NOMO-1 (cell line): ENCODE results near the gene RIPOR3.
"Not testable (repeated sequence)": the region's sequence is repeated elsewhere in the genome, so short reads cannot be mapped to it uniquely, and the experiment has no call there.

Experiments
- DNase-seq, 2 experiments: peaks; one replicate each; lab custom pipeline; 2025; ENCODE audit not compliant: unreplicated experiment in 2 of 2; lab: John Stamatoyannopoulos, UW

The RIPOR3 gene

DNA sequence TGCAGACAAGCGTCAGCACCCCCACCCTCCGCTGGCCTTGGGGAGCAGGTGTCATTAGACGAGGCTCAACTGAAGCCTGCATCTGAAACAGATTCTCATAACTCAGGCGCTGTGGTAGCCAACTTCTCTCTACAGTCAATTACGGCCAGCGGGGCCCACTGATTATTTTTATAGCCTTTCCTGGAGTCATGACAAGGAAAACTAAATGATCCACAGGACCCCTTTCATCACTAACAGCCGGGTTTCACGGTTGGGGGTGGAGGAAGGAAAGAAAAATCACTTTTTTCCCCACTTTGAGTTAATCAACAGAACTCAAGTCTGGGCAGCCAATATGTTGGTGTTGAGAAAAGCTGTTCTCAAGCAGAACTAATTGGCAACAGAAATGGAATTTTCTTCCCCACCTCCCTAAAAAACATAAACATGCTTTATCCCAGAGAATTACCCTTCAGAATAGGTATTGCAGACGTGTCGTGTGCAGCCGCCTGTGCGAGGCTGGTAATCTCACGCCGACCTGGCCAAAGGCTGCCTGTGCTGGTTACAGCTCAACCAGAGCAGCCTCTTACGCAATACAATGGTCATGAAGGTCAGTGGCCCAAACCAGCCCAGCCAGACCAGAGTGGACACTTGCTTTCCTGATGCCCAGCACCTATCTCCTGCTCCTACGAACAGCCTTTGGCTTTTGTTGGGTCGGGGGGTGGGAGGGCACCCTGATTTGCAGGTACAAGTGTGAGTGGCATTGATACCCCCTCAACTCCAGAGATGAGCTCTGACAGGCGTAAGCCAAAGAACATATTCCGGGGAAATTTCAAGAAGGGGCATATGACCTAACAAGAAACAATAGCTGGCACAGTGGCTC is 11.0 kb downstream of the RIPOR3 start:
- no peak for DNase-seq

DNA sequence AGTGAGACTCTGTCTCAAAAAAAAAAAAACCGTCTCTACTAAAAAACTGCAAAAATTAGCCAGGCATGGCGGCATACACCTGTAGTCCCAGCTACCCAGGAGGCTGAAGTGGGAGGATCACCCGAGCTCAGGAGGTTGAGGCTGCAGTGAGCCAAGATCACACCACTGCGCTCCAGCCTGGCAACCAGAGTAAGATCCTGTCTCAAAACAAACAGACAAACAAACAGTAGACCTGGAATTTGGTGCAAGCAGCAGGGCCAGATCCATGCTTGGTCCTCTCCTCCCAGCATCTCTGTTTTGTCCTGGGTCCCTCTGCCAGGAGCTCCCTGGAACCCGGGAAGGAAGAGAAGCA is 11.6 kb downstream of the RIPOR3 start:
- DNase-seq: no peak

DNA sequence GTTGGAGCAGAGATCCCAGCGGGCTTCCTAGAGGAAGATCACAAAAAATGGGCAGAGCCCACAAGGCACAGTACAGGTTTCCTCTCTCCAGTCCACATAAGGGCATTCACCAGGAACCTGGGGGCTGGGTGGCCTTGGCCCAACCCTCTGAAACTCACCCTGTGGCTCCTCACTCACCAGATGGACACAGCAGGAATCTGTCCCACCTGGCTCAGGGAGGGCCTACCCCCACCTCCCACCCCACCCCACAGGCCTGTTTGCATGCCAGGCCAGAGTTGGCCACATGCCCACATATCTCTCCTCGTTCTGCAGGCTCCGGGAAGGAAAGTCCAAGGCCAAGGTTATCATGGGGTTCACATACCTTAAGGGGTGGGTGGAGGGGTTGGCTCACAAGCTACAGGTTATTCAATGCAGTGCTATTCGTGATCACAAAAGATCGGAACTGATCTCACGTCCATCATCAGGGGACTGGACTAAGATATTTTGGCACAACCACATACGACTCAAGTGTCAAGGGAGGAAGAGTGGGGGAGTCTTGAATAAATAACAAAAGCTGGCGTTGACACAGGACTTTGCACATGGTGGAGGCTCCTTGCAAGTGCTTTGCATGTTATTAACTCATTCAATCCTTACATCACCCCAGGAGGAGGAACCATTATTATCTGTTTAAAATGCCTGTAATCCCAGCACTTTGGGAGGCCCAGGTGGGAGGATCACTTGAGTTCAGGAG is 13.0 kb downstream of the RIPOR3 start:
- no peak for DNase-seq

DNA sequence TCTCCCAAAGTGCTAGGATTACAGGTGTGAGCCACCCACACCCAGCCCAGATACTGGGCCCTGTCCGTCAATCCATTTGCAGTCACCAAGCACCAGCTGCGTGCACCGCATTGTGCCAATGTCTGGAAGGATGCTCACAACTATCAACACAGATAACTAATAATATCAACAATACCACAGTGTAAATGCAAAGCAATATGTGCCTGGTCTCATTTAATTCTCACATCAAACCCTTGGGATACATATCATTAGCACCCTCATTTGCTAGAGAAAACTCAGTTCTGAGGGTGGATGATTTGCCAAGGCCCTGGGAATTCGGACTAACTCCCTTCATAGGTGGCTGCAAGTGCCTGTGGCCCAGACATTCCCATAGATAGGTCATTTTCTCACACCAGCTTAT is 14.5 kb downstream of the RIPOR3 start:
- no peak for DNase-seq

DNA sequence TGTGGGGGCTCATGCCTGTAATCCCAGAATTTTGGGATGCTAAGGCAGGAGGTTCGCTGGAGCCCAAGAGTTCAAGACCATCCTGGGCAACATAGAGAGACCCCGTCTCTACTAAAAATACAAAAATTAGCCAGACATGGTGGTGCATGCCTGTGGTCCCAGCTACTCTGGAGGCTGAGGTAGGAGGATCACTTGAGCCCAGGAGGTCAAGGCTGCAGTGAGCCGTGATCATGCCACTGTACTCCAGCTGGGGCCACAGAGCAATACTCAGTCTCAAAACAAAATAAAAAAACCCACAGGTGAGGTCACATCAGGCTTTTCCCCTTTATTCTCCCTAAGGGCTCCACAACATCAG is 15.0 kb downstream of the RIPOR3 start:
- DNase-seq: not testable (repeated sequence)

DNA sequence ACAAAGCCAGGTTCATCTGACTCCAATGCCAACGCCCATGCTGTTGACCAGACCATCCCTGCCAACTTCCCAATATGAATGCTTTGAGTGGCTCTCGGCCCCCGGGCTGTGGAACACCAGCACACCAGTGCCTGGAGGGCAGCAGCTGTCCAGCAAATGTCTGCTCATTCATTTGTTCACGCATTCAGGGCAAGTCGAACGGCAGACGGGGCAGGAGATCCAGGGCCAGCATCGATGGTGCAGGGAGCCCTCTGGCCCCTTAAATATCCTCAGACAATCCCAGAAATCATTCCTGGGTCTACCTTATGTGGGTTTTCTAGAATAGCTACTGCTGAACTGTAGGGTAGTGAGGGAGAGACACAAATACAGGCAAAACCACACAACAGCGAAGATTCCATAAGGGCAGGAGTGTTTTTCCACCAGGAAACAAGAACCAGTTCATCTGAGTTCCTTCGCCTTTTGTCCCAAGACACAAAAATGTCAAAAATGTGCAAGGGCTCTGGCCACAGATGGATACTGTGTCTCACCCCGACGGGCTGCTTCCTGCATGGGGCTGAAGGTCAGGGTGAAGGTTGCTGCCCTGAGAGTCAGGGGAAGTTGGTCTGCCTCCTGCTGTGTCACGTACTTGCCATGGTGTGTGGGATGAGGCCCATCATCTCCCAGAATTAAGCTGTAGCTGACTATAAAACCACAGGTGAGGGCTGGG is 15.5 kb downstream of the RIPOR3 start:
- DNase-seq: no peak

DNA sequence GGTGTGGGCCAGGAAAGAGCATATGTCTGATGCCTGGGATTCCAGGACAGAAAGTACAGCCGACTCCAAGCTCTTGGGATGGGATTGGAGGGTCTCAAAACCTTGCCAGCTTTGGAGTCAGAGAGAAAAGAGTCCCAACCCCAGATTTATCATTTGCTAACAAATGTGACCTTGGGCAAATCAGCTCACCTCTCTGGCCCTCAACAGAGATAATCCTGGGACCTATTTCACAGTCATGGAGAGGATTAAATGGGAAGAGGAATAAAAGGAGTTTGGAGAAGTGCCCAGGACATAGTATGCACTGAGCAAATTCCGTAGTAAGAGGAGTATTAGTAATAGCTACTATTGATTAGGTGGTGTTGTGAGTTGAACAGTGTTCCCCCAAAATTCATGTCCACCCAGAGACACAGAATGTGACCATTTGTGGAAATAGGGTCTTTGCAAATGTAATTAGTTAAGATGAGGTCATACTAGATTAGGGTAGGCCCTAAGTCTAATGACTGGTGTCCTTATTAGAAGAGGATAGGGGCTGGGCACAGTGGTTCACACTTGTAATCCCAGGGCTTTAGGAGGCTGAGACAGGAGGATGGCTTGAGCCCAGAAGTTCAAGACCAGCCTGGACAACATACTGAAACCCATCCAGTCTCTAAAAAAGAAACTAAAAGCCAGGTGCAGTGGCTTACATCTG is 17.1 kb downstream of the RIPOR3 start:
- no peak for DNase-seq

DNA sequence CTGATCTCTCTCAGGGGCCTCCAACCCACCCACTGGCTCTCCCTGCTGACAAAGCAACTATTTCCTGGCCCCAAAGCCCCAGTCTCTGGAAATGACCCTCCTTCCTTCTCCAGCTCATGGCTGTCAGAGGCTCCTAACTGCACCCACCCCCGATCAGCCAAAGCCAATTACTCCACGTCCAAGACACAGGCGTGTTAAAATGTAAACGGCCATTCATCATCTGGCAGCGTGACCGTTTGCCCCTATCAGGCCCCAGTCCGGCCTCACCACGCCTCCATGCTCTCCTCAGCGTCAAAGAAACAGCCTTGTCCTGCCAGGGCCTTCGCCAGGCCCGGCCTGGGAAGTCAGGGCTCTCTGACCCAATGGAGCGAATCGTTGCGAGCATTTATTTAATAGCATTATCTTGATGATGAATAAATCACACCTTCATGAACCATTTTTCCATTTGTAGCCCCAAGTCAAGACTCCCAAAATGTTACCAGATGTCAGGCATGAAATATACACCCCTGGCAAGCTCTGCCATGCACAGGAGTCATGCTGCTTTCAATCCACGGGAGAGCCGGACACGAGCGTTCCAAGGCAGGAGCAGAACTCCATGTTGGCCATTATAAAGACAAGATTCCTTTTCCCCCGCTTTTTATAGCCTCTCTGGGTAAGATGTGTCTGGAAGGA is 17.7 kb downstream of the RIPOR3 start:
- DNase-seq: no peak

DNA sequence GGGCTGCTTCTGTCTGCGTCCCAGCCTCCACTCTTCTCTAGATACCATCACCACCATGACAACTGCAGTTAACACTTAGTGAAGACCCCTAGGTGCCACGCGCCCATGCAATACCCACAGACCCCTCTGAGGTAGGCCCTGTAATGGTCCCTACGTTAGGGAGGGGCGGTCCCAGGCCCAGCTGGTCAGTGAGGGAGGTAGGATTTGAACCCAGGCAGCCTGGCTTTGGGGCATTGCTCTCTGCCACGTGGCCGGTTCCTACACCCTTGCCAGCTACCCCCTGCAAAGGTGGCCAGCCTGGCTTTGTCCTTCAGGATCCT is 18.2 kb downstream of the RIPOR3 start:
- no peak for DNase-seq

DNA sequence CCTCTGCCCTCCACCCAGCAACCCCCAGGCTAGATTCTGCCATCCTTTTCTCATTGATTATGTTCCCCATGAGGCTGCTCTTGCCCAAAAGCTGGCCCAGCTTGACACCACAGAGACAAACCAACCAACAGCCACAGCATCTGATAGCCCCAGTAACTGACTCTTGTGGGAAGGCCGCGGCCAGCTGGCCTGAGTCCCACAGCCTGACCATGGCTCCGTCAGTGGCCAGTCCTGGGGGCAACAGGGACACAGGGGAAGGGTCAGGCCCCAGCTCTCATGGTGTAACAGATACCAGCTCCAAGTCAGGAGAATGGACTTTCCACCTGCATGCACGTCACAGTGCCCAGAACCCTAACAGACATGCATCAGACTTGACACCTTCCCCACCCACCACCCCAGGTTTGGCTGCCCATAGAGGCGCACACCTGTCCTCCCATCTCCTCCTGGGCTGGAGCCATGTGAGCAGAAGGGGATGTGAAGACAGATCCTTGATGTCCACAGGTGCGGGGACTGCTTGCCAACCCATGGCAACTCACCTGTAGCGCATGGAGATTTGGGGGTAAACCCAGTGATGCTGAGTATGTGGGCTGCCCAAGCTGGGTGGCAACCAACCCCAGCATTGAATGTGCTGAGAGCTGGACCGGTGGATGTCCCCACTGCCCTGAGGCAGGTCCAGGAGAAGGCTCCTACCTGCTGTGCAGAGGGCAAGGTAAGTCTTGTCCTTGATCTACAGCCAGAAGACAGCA is 18.8 kb downstream of the RIPOR3 start:
- no peak for DNase-seq

DNA sequence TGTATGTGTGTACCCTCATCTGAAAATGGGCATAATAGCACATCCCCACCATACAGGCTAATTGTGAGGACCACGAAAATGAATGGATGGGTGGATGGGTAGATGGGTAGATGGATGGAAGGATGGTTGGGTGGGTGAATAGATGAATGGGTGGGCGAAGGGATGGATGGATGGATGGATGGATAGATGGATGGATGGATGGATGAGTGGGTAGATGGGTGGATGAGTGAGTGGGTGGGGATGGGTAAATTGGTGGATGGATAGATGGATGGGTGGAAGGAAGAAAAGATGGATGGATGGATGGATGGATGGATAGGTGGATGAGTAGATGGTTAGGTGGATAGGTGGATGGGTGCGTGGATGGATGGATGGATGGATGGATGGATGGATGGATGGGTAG is 19.7 kb downstream of the RIPOR3 start:
- no peak for DNase-seq

DNA sequence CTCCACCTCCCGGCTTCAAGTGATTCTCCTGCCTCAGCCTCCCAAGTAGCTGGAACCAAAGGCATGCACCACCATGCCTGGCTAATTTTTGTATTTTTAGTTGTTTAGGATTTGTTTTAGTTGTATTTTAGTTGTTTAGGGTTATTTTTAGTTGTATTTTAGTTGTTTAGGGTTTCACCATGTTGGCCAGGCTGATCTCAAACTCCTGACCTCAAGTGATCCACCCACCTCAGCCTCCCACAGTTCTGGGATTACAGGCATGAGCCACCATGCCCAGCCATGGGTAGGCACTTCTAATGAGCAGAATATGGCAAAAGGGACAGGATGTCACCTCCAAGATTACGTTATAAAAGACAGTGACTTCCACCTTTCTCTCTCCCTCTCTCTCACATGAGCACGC is 20.3 kb downstream of the RIPOR3 start:
- not testable (repeated sequence) for DNase-seq

DNA sequence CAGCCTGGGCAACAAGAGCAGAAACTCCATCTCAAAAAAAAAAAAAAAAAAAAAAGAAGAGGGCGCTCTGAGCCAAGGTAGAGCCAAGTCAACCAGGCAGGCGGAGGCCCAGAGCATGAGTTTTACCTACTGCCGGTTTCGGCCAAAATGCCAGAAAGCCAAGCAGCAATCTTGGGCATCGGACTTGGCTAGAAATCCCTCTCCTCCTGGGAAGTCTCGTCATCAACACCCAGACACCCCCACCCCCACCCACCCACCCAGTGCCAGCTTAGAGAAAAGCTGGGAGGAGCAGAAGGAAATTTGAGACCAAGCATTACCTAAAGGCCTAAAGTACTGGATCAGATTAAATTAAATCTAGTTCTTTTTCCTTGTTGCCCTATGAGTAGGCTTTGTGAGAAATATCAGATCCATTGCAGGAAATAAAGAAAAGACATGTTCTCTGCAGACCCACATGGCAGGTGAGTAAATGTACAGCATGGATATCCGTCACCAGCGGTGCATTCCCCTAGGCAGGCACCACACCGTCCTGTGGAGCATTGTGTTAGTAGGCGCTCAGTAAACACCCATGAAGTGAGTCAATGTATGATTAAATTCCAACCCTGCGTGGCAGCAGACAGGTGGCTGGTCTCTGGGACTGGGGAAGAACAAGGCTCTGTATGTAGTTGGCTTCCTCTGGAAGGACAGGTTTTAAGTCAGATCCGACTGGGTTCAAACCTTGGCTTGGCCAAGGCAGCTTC is 21.0 kb downstream of the RIPOR3 start:
- no peak for DNase-seq

DNA sequence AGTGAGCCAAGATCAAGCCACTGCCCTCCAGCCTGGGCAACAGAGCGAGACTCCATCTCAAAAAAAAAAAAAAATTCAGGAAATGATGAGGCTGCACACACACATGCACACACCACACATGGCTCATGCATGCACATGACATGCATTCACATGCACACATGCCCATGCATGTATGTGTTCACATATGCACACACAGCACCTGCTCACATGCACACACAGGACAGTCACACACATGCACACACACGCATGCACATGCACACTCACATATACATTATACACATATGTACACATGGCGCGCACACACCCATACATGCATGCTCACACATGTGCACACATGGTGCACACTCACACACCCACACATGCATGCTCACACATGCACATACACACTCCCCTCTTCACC is 22.5 kb downstream of the RIPOR3 start:
- DNase-seq: no peak

DNA sequence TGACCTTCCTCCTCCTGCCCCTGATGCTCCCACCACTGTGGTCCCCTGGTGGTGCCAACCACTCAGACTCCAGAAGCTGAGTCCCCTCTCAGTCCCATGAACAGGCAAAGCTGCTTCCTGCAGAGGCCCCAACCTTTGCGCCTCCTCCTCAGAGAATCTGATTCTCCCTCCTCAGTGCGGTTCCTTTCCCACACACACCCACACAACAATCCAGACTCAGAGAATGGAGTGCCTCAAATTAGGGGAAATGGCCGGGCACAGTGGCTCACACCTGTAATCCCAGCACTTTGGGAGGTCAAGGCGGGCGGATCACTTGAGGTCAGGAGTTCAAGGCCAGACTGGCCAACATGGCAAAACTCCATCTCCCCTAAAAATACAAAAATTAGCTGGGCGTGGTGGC is 23.0 kb downstream of the RIPOR3 start:
- DNase-seq: no peak

DNA sequence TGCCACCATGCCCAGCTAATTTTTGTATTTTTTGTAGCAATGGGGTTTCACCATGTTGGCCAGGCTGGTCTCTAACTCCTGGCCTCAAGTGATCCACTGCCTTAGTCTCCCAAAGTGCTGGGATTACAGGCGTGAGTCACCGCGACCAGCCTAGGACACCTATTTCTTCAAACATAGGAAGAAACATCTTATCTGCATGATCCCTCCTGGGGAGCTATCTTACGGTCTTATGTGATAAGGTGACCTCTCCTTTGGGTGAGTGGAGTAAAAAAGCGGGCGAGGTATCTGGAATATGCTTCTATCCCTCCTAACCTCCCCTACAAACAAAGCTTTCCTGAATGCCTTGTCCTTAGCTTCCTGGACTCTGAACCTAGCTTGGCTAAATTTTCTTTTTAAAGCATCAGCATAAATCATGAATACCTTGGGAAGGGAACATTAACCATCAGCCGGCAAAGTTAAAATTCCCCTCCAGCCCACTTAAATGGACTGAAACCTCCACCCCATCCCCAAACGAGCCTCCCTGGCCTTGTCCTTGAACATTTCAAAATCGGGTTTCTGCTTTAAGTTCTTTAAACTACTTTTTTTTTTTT is 24.5 kb downstream of the RIPOR3 start:
- DNase-seq: no peak

DNA sequence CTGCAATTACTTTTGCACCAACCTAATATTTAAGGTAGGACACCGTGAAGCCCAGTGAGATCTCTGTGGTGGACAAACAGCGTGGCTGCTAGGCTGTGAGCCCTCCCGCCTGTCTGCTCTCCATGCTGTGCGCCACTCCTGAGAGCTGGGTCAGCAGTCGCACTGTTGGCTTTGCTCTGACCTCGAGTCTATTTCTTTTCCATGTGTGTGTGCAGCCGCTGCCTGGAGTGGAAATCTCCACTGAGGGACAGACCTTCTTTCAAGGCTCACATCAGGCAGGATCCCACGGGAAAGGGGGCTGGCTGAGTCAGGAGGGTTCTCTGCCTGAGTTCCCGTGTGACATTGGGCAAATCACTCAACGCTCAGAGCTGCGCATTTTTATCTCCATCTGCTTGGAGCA is 27.1 kb downstream of the RIPOR3 start:
- DNase-seq: no peak

DNA sequence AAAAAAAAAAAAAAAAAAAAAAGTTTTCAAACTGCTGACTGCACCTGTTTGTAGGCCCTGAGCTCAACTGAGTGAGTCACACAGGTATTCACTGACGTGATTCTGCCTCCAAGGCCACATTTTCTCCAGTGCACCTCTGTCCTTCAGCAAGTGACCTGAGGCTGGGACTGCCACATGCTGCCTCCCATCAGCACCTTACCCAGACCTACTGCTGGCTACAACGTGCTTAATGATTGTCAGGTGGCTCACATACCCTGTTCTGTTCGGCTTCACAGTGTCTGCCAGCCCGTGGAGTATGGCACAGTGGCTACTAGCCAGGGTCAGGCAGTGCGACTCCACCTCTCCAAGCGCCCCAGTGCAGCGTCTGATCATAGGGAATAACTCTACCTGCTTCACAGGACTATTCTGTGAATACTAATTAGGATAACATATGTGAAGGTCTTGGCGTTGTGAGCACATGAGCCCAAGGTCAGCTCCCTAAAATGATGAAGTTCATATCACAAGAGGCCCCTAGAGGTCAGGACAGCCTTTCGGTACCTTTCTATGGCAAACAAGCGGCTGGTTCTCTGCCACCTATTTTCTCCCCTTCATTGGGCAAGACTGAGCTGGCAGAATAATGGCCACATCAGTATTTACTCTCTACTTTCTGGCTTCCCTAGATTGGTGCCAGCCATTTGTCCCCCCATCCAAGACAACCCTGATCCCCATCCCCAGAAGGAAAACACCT is 28.1 kb downstream of the RIPOR3 start:
- DNase-seq: peak in 1 of 2 experiments; percentile 6
